Activated B cell treated with CpG ODN at 0.5 μM for 24 hours (primary cell): ENCODE results near the gene RYR2. TPM values are rescaled to one million over a fixed set of nuclear protein-coding genes. Genes with fewer than 3 reads are reported as not detected.

Source experiments
- ATAC-seq: fragments of 200-7000 bp; cut with Tn5 transposase; one replicate; pipeline ENCODE4 v1.10.0; 2021; ENCODE audit warnings: low read depth, mild to moderate bottlenecking, moderate library complexity
- CTCF ChIA-PET: fragments of 350-600 bp; sonication (Branson Sonifier 250); formaldehyde crosslinking; loops from one replicate; lab custom pipeline; 2021; ENCODE audit warnings: antibody characterized with exemption; lab: Charles Lee
- POLR2A ChIA-PET: fragments of 350-600 bp; sonication (Branson Sonifier 250); formaldehyde crosslinking; loops from one replicate; lab custom pipeline; 2021; ENCODE audit warnings: antibody characterized with exemption; lab: Charles Lee
- DNase-seq: peaks from one replicate; pipeline ENCODE4 v3.0.0; 2022
- H3K27ac Mint-ChIP-seq: one replicate; pipeline ENCODE4 v1.8.0; 2020; ENCODE audit warnings: mixed read lengths
- H3K27me3 Mint-ChIP-seq: one replicate; pipeline ENCODE4 v1.8.0; 2021; ENCODE audit warnings: mixed read lengths
- H3K36me3 Mint-ChIP-seq: one replicate; pipeline ENCODE4 v1.8.0; 2021; ENCODE audit warnings: low read depth, mixed read lengths
- H3K4me1 Mint-ChIP-seq: one replicate; pipeline ENCODE4 v1.8.0; 2021; ENCODE audit warnings: mixed read lengths
- H3K4me3 Mint-ChIP-seq: one replicate; pipeline ENCODE4 v1.8.0; 2020; ENCODE audit warnings: mild to moderate bottlenecking, mixed read lengths
- H3K9me3 Mint-ChIP-seq: one replicate; pipeline ENCODE4 v1.8.0; 2020; ENCODE audit warnings: mixed read lengths
- CTCF ChIP-seq: fragments of 200-600 bp; IDR thresholded peaks from one replicate; pipeline ENCODE4 v1.8.0; 2022; ENCODE audit warnings: antibody characterized with exemption, mild to moderate bottlenecking
- intact Hi-C: fragments of 100-400 bp; cut with micrococcal nuclease; formaldehyde crosslinking; loops from one replicate; pipeline ENCODE4 v1.15.1; 2024
- total RNA-seq: library from RNA; stranded (reverse); gene quantifications from 2 replicates; pipeline ENCODE4 v1.2.3, GENCODE V29; 2022

The RYR2 gene
- total RNA-seq, 1 donor from 2014 or later, result not detected

GRCh38 chr1:237084341-237085077, 42.5 kb downstream of the RYR2 start:
- CTCF ChIA-PET, result no interaction called here
- Mint-ChIP-seq H3K36me3 (no peaks in the 10 kb centered on the region), H3K27me3 (no peaks in the 10 kb centered on the region), H3K27ac (no peak overlapping the region), H3K4me1 (no peaks in the 10 kb centered on the region), H3K4me3 (no peak overlapping the region), H3K9me3 (no peaks in the 10 kb centered on the region)
- TF ChIP-seq CTCF, result no peak
- DNase-seq (no peak), ATAC-seq (no peak)
- POLR2A ChIA-PET, result no interaction called here
- intact Hi-C loops, result no loop called here

- POLR2A ChIA-PET, result no interaction called here
- H3K4me3 Mint-ChIP-seq, result no peak overlapping the region
- ATAC-seq, result no peak
- intact Hi-C loops, result no loop called here
- H3K9me3 Mint-ChIP-seq, result no peaks in the 10 kb centered on the region
- no peak for DNase-seq
- no peaks in the 10 kb centered on the region for H3K4me1 Mint-ChIP-seq
- no peak for TF ChIP-seq CTCF
- H3K36me3 Mint-ChIP-seq, result no peaks in the 10 kb centered on the region
- H3K27ac Mint-ChIP-seq, result no peak overlapping the region
- CTCF ChIA-PET, result no interaction called here
- no peaks in the 10 kb centered on the region for H3K27me3 Mint-ChIP-seq
These were observed 49.7 kb downstream of the RYR2 start for GRCh38 chr1:237091691-237092090.

GRCh38 chr1:237093691-237094090, 51.7 kb downstream of the RYR2 start:
- DNase-seq, result no peak
- intact Hi-C loops, result no loop called here
- Mint-ChIP-seq H3K36me3 (no peaks in the 10 kb centered on the region), H3K27ac (no peak overlapping the region), H3K4me3 (no peak overlapping the region), H3K27me3 (no peaks in the 10 kb centered on the region), H3K9me3 (no peaks in the 10 kb centered on the region), H3K4me1 (no peaks in the 10 kb centered on the region)
- TF ChIP-seq CTCF, result no peak
- POLR2A ChIA-PET, result no interaction called here
- CTCF ChIA-PET, result no interaction called here
- no peak for ATAC-seq

- Mint-ChIP-seq H3K36me3 (no peaks in the 10 kb centered on the region), H3K9me3 (no peaks in the 10 kb centered on the region), H3K4me3 (no peak overlapping the region), H3K27ac (no peak overlapping the region), H3K4me1 (no peaks in the 10 kb centered on the region), H3K27me3 (no peaks in the 10 kb centered on the region)
- no peak for DNase-seq
- ATAC-seq, result no peak
- TF ChIP-seq CTCF, result no peak
- POLR2A ChIA-PET, result no interaction called here
- CTCF ChIA-PET, result no interaction called here
- intact Hi-C loops, result no loop called here
These were observed 56.6 kb downstream of the RYR2 start for GRCh38 chr1:237098541-237098940.

- ChIA-PET CTCF (no interaction called here), POLR2A (no interaction called here)
- DNase-seq (no peak), ATAC-seq (no peak)
- Mint-ChIP-seq H3K9me3 (no peaks in the 10 kb centered on the region), H3K4me3 (no peak overlapping the region), H3K27me3 (no peaks in the 10 kb centered on the region), H3K36me3 (no peaks in the 10 kb centered on the region), H3K27ac (no peak overlapping the region), H3K4me1 (no peaks in the 10 kb centered on the region)
- TF ChIP-seq CTCF, result no peak
- intact Hi-C loops, result no loop called here
These were observed 61.0 kb downstream of the RYR2 start for GRCh38 chr1:237103021-237103420.
